ENCODE data around the gene SCAMP2.

SCAMP2 gene

GRCh38 chr15:74824976-74825375, 48.2 kb downstream of the SCAMP2 start:
- Histone ChIP-seq H3K79me2 (ENCODE audit: low read length) (no peaks in the 10 kb centered on the region), H3K9me3 (replicated peaks; ENCODE audit: insufficient read depth, low read length) (no peaks in the 10 kb centered on the region), H3K27me3 (replicated peaks; ENCODE audit: insufficient read depth, low read length) (peaks cover 65% of the 10 kb centered on the region), H3K4me3 (ENCODE audit: low read length) (no peak overlapping the region), H3F3A (ENCODE audit: insufficient read depth, low read length) (no peaks in the 10 kb centered on the region), H3K9me2 (replicated peaks; ENCODE audit: insufficient read depth, low read length) (no peaks in the 10 kb centered on the region), H3K27ac (ENCODE audit: low read length) (no peak overlapping the region), H3K4me1 (ENCODE audit: low read length) (0 out of 2 replicates have a peak, but pooled peaks cover 6% of the 10 kb centered on the region), H2AFZ (ENCODE audit: low read length) (no peak overlapping the region), H3K9ac (ENCODE audit: low read length) (no peak overlapping the region), H3K36me3 (replicated peaks; ENCODE audit: insufficient read depth, low read length) (no peaks in the 10 kb centered on the region), H4K20me1 (ENCODE audit: insufficient read depth, low read length) (no peaks in the 10 kb centered on the region), H3K4me2 (ENCODE audit: low read depth, low read length) (no peak overlapping the region)
- no peak for TF ChIP-seq CTCF (IDR thresholded peaks at IDR 0.05; ENCODE audit: low read length)
- no peak for TF ChIP-seq EZH2phosphoT487 (IDR thresholded peaks at IDR 0.05; ENCODE audit: low read length)
- no peak for TF ChIP-seq EZH2 (optimal IDR thresholded peaks at IDR 0.05; ENCODE audit: low read depth, low read length)
- DNase-seq = no peak

GRCh38 chr15:74823324-74823723, 49.8 kb downstream of the SCAMP2 start:
- H3K4me2 ChIP-seq (ENCODE audit: low read depth, low read length) = no peak overlapping the region
- DNase-seq = no peak
- no peaks in the 10 kb centered on the region for H3K9me3 ChIP-seq (replicated peaks; ENCODE audit: insufficient read depth, low read length)
- H3K36me3 ChIP-seq (replicated peaks; ENCODE audit: insufficient read depth, low read length) = no peaks in the 10 kb centered on the region
- no peaks in the 10 kb centered on the region for H3K9me2 ChIP-seq (replicated peaks; ENCODE audit: insufficient read depth, low read length)
- no peak for TF ChIP-seq CTCF (IDR thresholded peaks at IDR 0.05; ENCODE audit: low read length)
- no peak for TF ChIP-seq EZH2 (optimal IDR thresholded peaks at IDR 0.05; ENCODE audit: low read depth, low read length)
- no peak for TF ChIP-seq EZH2phosphoT487 (IDR thresholded peaks at IDR 0.05; ENCODE audit: low read length)
- no peaks in the 10 kb centered on the region for H3F3A ChIP-seq (ENCODE audit: insufficient read depth, low read length)
- H4K20me1 ChIP-seq (ENCODE audit: insufficient read depth, low read length) = no peaks in the 10 kb centered on the region
- peaks cover 13% of the 10 kb centered on the region; the same call in 1 of the 2 replicates for H3K4me1 ChIP-seq (ENCODE audit: low read length)
- no peaks in the 10 kb centered on the region for H3K79me2 ChIP-seq (ENCODE audit: low read length)
- no peak overlapping the region for H2AFZ ChIP-seq (ENCODE audit: low read length)
- H3K4me3 ChIP-seq (ENCODE audit: low read length) = no peak overlapping the region
- H3K27ac ChIP-seq (ENCODE audit: low read length) = no peak overlapping the region
- peaks cover 51% of the 10 kb centered on the region for H3K27me3 ChIP-seq (replicated peaks; ENCODE audit: insufficient read depth, low read length)
- H3K9ac ChIP-seq (ENCODE audit: low read length) = no peak overlapping the region

DNA sequence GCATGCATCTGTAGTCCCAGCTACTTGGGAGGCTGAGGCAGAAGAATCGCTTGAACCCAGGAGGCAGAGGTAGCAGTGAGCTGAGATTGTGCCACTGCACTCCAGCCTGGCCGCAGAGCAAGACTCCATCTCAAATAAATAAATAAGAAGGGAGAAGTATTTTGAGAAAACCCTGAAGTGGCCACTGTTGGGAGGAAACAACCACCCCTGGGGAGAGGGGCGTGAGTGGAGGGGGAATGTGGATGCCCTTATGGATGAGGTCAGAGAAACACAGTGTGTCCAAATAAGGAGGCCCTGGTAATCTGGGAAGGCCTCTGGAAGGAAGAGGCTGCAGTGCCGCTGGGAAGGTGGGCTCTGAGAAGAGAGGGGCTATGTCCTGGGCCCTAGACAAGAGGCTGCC, 50.9 kb downstream of the SCAMP2 start:
- no peak overlapping the region for H2AFZ ChIP-seq (ENCODE audit: low read length)
- no peak overlapping the region for H3K9ac ChIP-seq (ENCODE audit: low read length)
- no peak overlapping the region for H3K27ac ChIP-seq (ENCODE audit: low read length)
- no peak overlapping the region for H3K4me3 ChIP-seq (ENCODE audit: low read length)
- no peaks in the 10 kb centered on the region for H3F3A ChIP-seq (ENCODE audit: insufficient read depth, low read length)
- TF ChIP-seq CTCF (IDR thresholded peaks at IDR 0.05; ENCODE audit: low read length) (no peak), EZH2 (optimal IDR thresholded peaks at IDR 0.05; ENCODE audit: low read depth, low read length) (no peak), EZH2phosphoT487 (IDR thresholded peaks at IDR 0.05; ENCODE audit: low read length) (no peak)
- no peaks in the 10 kb centered on the region for H4K20me1 ChIP-seq (ENCODE audit: insufficient read depth, low read length)
- H3K4me1 ChIP-seq (ENCODE audit: low read length) = peaks cover 16% of the 10 kb centered on the region; the same call in 1 of the 2 replicates
- no peak overlapping the region for H3K4me2 ChIP-seq (ENCODE audit: low read depth, low read length)
- H3K36me3 ChIP-seq (replicated peaks; ENCODE audit: insufficient read depth, low read length) = no peaks in the 10 kb centered on the region
- peaks cover 40% of the 10 kb centered on the region for H3K27me3 ChIP-seq (replicated peaks; ENCODE audit: insufficient read depth, low read length)
- H3K9me3 ChIP-seq (replicated peaks; ENCODE audit: insufficient read depth, low read length) = no peaks in the 10 kb centered on the region
- DNase-seq = no peak
- no peaks in the 10 kb centered on the region for H3K79me2 ChIP-seq (ENCODE audit: low read length)
- H3K9me2 ChIP-seq (replicated peaks; ENCODE audit: insufficient read depth, low read length) = no peaks in the 10 kb centered on the region

All from MM.1S (cell line).